HepG2 (cell line): Measurements from ENCODE around the gene CHAF1A.

Experiments used
- AGO2 ChIP-seq: fragments of 200-400 bp; formaldehyde crosslinking; optimal IDR thresholded peaks from 2 replicates; pipeline ENCODE3; 2017; ENCODE audit warnings: mild to moderate bottlenecking, low read depth, low read length, moderate library complexity
- CTCF ChIP-seq: sonication (generic); formaldehyde crosslinking; IDR thresholded peaks from 2 replicates; pipeline ENCODE4 v1.5.0; 2020; ENCODE audit warnings: mild to moderate bottlenecking, missing genetic modification reagents, moderate library complexity
- MTA3 ChIP-seq: sonication (generic); formaldehyde crosslinking; IDR thresholded peaks from 2 replicates; pipeline ENCODE4 v1.4.0; 2020; ENCODE audit warnings: missing genetic modification reagents
- PBX3 ChIP-seq: sonication (generic); formaldehyde crosslinking; IDR thresholded peaks from 2 replicates; pipeline ENCODE4 v1.8.1; 2023; ENCODE audit warnings: missing genetic modification reagents, inconsistent platforms, borderline replicate concordance
- POLR2A ChIP-seq, 2 experiments: IDR thresholded peaks; 2 replicates each; pipeline ENCODE4 v1.6.1; 2011; ENCODE audit warnings: low read depth in 2 of 2, low read length in 2 of 2, mild to moderate bottlenecking in 1 of 2, moderate library complexity in 1 of 2; ENCODE audit not compliant: insufficient read depth in 1 of 2
- ZNF160 ChIP-seq: sonication (generic); formaldehyde crosslinking; IDR thresholded peaks from 2 replicates; pipeline ENCODE4 v1.8.0; 2022; ENCODE audit warnings: mild to moderate bottlenecking, inconsistent platforms, missing genetic modification reagents
- TF ChIP-seq, protein P1 (sequence below): sonication (generic); formaldehyde crosslinking; conservative IDR thresholded peaks from 2 replicates; pipeline ENCODE4 v1.4.0; 2020; ENCODE audit warnings: missing genetic modification reagents
- TF ChIP-seq, protein P2 (sequence below): sonication (generic); formaldehyde crosslinking; IDR thresholded peaks from 2 replicates; pipeline ENCODE4 v1.5.0; 2020; ENCODE audit warnings: mild to moderate bottlenecking, missing genetic modification reagents

DNA sequence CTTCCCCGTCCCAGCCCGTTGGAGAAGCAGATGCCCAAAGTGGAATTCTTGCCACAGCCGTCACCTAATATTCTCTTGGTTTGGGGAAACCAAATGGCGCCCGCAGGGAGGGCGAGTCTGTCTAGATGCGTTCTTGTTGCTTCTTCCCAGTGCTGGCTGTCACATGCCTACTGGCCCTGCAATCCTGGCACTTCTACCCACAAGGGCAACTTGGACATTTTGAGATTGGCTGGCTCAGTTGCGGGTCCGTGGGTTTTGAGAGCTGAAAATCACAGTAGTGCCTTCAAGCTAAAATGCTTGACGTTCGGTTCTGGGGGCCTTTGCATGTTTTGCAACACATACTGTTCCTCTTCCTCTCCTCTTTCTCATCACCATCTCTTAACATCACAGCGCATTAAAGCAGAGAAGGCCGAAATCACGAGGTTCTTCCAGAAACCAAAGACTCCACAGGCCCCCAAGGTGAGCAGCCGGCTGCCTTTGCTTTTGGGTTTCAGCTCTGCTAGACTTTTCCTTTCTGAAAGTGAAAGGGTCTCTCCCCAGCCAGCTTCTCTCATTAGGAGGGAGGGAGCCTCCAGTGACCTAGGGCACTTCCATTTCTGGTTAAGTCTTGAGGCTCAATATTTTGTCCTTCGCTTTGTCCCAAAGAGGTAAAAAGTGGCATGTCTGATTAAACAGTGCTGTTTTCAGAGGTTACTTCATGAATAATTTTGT, 21.1 kb downstream of the CHAF1A start:
- TF ChIP-seq POLR2A (IDR thresholded peaks at IDR 0.05; ENCODE audit: insufficient read depth in 1 of 2, low read depth in 2 of 2, low read length in 2 of 2) (no peak), AGO2 (no peak), PBX3 (CRISPR knock-in tag) (no peak), MTA3 (CRISPR knock-in tag) (no peak), ZNF160 (no peak), CTCF (CRISPR knock-in tag) (no peak)
- TF ChIP-seq, protein P1, sequence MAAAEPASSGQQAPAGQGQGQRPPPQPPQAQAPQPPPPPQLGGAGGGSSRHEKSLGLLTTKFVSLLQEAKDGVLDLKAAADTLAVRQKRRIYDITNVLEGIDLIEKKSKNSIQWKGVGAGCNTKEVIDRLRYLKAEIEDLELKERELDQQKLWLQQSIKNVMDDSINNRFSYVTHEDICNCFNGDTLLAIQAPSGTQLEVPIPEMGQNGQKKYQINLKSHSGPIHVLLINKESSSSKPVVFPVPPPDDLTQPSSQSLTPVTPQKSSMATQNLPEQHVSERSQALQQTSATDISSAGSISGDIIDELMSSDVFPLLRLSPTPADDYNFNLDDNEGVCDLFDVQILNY (CRISPR knock-in tag): no peak
- TF ChIP-seq, protein P2, sequence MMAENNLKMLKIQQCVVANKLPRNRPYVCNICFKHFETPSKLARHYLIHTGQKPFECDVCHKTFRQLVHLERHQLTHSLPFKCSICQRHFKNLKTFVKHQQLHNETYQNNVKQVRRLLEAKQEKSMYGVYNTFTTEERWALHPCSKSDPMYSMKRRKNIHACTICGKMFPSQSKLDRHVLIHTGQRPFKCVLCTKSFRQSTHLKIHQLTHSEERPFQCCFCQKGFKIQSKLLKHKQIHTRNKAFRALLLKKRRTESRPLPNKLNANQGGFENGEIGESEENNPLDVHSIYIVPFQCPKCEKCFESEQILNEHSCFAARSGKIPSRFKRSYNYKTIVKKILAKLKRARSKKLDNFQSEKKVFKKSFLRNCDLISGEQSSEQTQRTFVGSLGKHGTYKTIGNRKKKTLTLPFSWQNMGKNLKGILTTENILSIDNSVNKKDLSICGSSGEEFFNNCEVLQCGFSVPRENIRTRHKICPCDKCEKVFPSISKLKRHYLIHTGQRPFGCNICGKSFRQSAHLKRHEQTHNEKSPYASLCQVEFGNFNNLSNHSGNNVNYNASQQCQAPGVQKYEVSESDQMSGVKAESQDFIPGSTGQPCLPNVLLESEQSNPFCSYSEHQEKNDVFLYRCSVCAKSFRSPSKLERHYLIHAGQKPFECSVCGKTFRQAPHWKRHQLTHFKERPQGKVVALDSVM (CRISPR knock-in tag): no peak
